ENCODE data around the gene SMPD3.

The SMPD3 gene

GRCh38 chr16:68359398-68360191 lies 88.7 kb downstream of the SMPD3 start:
- in situ Hi-C loops (cut with MboI; ENCODE audit: low sequenced_read_pairs) = no loop called here

GRCh38 chr16:68358951-68359350 lies 89.4 kb downstream of the SMPD3 start:
- in situ Hi-C loops (cut with MboI; ENCODE audit: low sequenced_read_pairs) = no loop called here

GRCh38 chr16:68357923-68358322 lies 90.4 kb downstream of the SMPD3 start:
- in situ Hi-C loops (cut with MboI; ENCODE audit: low sequenced_read_pairs) = no loop called here

- in situ Hi-C loops (cut with MboI; ENCODE audit: low sequenced_read_pairs) = no loop called here
Observed at GRCh38 chr16:68357521-68357922, 90.8 kb downstream of the SMPD3 start.

GRCh38 chr16:68356919-68357286 lies 91.4 kb downstream of the SMPD3 start:
- in situ Hi-C loops (cut with MboI; ENCODE audit: low sequenced_read_pairs) = no loop called here

GRCh38 chr16:68356249-68356918 lies 91.9 kb downstream of the SMPD3 start:
- in situ Hi-C loops (cut with MboI; ENCODE audit: low sequenced_read_pairs) = no loop called here

GRCh38 chr16:68355447-68356248 lies 92.7 kb downstream of the SMPD3 start:
- in situ Hi-C loops (cut with MboI; ENCODE audit: low sequenced_read_pairs) = no loop called here

- in situ Hi-C loops (cut with MboI; ENCODE audit: low sequenced_read_pairs) = no loop called here
Observed at GRCh38 chr16:68354816-68355215, 93.5 kb downstream of the SMPD3 start.

- in situ Hi-C loops (cut with MboI; ENCODE audit: low sequenced_read_pairs) = no loop called here
Observed at GRCh38 chr16:68353366-68353765, 94.9 kb downstream of the SMPD3 start.

- in situ Hi-C loops (cut with MboI; ENCODE audit: low sequenced_read_pairs) = no loop called here
Observed at GRCh38 chr16:68351991-68352431, 96.3 kb downstream of the SMPD3 start.

GRCh38 chr16:68351463-68351862 lies 96.8 kb downstream of the SMPD3 start:
- in situ Hi-C loops (cut with MboI; ENCODE audit: low sequenced_read_pairs) = no loop called here

GRCh38 chr16:68350813-68351350 lies 97.4 kb downstream of the SMPD3 start:
- in situ Hi-C loops (cut with MboI; ENCODE audit: low sequenced_read_pairs) = no loop called here

GRCh38 chr16:68349838-68350410 lies 98.4 kb downstream of the SMPD3 start:
- in situ Hi-C loops (cut with MboI; ENCODE audit: low sequenced_read_pairs) = no loop called here

GRCh38 chr16:68348639-68349445 lies 99.5 kb downstream of the SMPD3 start:
- in situ Hi-C loops (cut with MboI; ENCODE audit: low sequenced_read_pairs) = no loop called here

GRCh38 chr16:68347605-68348004 lies 100.7 kb downstream of the SMPD3 start:
- in situ Hi-C loops (cut with MboI; ENCODE audit: low sequenced_read_pairs) = no loop called here

GRCh38 chr16:68346892-68347480 lies 101.3 kb downstream of the SMPD3 start:
- in situ Hi-C loops (cut with MboI; ENCODE audit: low sequenced_read_pairs) = no loop called here

GRCh38 chr16:68345958-68346635 lies 102.2 kb downstream of the SMPD3 start:
- in situ Hi-C loops (cut with MboI; ENCODE audit: low sequenced_read_pairs) = no loop called here

- in situ Hi-C loops (cut with MboI; ENCODE audit: low sequenced_read_pairs) = no loop called here
Observed at GRCh38 chr16:68345351-68345810, 102.9 kb downstream of the SMPD3 start.

- in situ Hi-C loops (cut with MboI; ENCODE audit: low sequenced_read_pairs) = no loop called here
Observed at GRCh38 chr16:68344252-68344651, 104.1 kb downstream of the SMPD3 start.
